ENCODE measurements around the gene HCK.

DNA sequence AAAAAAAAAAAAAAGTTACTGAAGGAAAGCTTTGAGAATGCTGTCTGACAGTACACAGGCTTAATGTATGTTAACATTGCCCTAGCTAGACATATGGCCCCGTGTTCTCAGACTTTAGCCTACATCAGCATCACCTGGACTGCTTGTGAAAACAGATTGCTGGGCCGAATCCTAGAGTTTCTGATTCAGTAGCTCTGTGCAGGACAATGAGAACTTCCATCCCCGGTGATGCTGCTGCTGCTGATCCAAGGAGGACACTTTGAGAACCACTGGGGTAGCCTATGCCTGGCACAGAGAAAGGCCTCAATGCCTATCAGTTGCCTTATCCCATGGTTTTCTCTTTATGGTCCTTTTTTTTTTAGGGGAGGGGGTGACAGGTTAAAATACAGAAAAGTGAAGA is 1.6 kb downstream of the HCK start:
- TF ChIP-seq, protein P1, sequence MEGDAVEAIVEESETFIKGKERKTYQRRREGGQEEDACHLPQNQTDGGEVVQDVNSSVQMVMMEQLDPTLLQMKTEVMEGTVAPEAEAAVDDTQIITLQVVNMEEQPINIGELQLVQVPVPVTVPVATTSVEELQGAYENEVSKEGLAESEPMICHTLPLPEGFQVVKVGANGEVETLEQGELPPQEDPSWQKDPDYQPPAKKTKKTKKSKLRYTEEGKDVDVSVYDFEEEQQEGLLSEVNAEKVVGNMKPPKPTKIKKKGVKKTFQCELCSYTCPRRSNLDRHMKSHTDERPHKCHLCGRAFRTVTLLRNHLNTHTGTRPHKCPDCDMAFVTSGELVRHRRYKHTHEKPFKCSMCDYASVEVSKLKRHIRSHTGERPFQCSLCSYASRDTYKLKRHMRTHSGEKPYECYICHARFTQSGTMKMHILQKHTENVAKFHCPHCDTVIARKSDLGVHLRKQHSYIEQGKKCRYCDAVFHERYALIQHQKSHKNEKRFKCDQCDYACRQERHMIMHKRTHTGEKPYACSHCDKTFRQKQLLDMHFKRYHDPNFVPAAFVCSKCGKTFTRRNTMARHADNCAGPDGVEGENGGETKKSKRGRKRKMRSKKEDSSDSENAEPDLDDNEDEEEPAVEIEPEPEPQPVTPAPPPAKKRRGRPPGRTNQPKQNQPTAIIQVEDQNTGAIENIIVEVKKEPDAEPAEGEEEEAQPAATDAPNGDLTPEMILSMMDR (IDR thresholded peaks at IDR 0.05) = no peak
- no peak for TF ChIP-seq POLR2A (IDR thresholded peaks at IDR 0.05)

All from Peyer's patch (tissue), 4 donors.